Measurements from ENCODE around the gene CALML4. TPM values are rescaled to one million over a fixed set of nuclear protein-coding genes. Genes with fewer than 3 reads are reported as not detected.
"Not testable (repeated sequence)": the region's sequence is repeated elsewhere in the genome, so short reads cannot be mapped to it uniquely, and the experiment has no call there.

Gene CALML4
- total RNA-seq, 4 donors from 2014 or later = 1.6 to 5.3 (median 3.3) TPM

DNA sequence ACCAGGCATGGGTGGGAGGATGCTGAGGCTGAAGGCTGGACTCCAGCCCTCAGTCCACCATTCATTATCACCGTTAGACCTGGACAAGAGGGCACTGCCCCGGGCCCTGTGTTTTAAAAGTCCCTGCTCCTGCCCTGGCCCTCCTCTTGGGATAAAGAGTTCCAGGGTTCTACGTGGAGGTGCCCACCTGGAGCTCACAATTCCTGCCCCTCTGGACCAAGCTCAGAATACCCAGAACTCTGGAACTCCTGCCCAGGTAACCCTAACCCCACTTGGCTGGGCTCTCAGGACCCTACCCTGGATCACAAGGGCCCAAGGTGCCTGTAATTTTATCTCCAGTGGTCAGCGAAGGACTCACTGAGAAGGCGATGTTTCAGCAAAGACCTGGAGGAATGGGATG, 1.2 kb downstream of the CALML4 start:
- 88% methylated on average over 1 of the region's 5 CpGs; no CpG with 5 or more reads in 1 of the 2 donors for WGBS, 2 donors
- no peaks in the 10 kb centered on the region for H3K27me3 ChIP-seq
- peak overlapping the region in 1 of 4 donors; percentile 6 for H3K4me3 ChIP-seq
- peaks cover 14 to 44% (median 25%) of the 10 kb centered on the region in 3 donors for H3K4me1 ChIP-seq
- H3K36me3 ChIP-seq = peaks cover 0 to 2% (median 0%) of the 10 kb centered on the region in 3 donors
- no peaks in the 10 kb centered on the region for H3K9me3 ChIP-seq
- intact Hi-C loops (cut with DNase I) = no loop called here
- H3K27ac ChIP-seq = no peak overlapping the region
- TF ChIP-seq POLR2A (IDR thresholded peaks at IDR 0.05) = no peak
- TF ChIP-seq CTCF (IDR thresholded peaks at IDR 0.05) = no peak
- DNase-seq = no peak

- H3K27me3 ChIP-seq = no peaks in the 10 kb centered on the region
- no peaks in the 10 kb centered on the region for H3K36me3 ChIP-seq
- intact Hi-C loops (cut with DNase I) = no loop called here
- H3K4me3 ChIP-seq = no peak overlapping the region
- no peak overlapping the region for H3K27ac ChIP-seq
- WGBS, 2 donors = 98 to 100% methylated on average over 5 of the region's 5 CpGs
- H3K4me1 ChIP-seq = peaks cover 14 to 44% (median 25%) of the 10 kb centered on the region in 3 donors
- H3K9me3 ChIP-seq = no peaks in the 10 kb centered on the region
- TF ChIP-seq POLR2A (IDR thresholded peaks at IDR 0.05) = no peak
- no peak for TF ChIP-seq CTCF (IDR thresholded peaks at IDR 0.05)
- no peak for DNase-seq
Measured at GRCh38 chr15:68203486-68203885, 1.6 kb downstream of the CALML4 start.

DNA sequence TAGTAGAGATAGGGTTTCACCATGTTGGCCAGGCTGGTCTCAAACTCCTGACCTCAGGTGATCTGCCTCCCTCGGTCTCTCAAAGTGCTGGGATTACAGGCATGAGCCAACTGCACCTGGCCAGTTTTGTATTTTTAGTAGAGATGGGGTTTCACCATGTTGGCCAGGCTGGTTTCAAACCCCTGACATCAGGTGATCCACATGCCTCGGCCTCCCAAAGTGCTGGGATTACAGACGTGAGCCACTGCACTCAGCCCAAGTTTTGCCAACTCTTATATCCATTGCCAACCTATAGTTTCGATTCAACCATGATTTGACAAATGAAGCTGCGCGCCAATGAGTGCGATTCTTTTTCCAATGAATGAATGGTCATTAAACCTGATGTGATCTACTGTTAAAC, 2.1 kb downstream of the CALML4 start:
- H3K4me3 ChIP-seq; H3K27ac ChIP-seq; H3K27me3 ChIP-seq; H3K36me3 ChIP-seq; DNase-seq; intact Hi-C loops (cut with DNase I); H3K9me3 ChIP-seq: not testable (repeated sequence)
- peaks cover 14 to 44% (median 25%) of the 10 kb centered on the region in 3 donors for H3K4me1 ChIP-seq
- WGBS, 2 donors = 93 to 97% methylated on average over 6 to 7 of the region's 7 CpGs

- Histone ChIP-seq H3K9me3 (no peaks in the 10 kb centered on the region), H3K4me1 (peaks cover 14 to 44% (median 25%) of the 10 kb centered on the region in 3 donors), H3K27me3 (no peaks in the 10 kb centered on the region), H3K4me3 (no peak overlapping the region), H3K36me3 (peaks cover 0 to 4% (median 0%) of the 10 kb centered on the region in 3 donors), H3K27ac (no peak overlapping the region)
- TF ChIP-seq CTCF (IDR thresholded peaks at IDR 0.05) = no peak
- no peak for TF ChIP-seq POLR2A (IDR thresholded peaks at IDR 0.05)
- DNase-seq = no peak
- intact Hi-C loops (cut with DNase I) = no loop called here
- WGBS, 2 donors = 40 to 57% methylated on average over 3 of the region's 3 CpGs
Measured at GRCh38 chr15:68201879-68202261, 3.3 kb downstream of the CALML4 start.

DNA sequence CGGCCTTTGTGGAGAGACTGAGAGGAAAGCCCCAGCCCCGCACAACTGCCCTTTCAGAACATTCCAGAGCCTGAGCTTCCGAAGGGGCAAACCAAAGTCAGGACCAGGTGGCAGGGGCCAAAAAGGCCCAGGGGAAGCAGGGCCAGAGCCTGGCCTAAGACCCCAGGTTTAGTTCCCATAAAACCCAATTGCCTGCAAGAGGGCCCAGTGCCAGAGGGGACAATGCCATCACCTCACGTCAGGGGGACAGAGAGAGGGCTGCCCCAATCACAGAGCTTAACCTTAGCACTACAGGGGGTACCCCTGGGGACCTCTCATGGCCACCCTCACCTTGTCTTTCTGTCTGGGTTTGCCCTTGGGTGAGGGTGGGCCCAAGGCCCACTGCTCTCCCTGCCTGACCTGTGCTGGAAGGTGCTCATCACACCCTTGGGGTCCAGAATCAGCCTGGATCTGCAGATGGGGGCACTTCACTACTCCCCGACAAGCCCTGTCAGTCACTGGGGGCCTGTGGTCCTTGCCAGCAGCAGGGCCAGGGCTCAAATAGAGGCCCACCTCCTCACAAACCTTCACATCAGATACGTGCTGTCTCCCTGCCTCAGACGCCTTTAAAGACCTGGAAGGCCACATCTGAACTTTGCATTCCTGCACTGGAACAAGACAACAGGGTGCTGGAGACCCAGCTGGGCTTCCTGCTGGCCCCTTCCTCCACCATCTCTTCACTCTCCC, 3.8 kb downstream of the CALML4 start:
- no peak for TF ChIP-seq CTCF (IDR thresholded peaks at IDR 0.05)
- TF ChIP-seq POLR2A (IDR thresholded peaks at IDR 0.05) = no peak
- Histone ChIP-seq H3K27ac (no peak overlapping the region), H3K4me3 (no peak overlapping the region), H3K4me1 (peaks cover 14 to 39% (median 25%) of the 10 kb centered on the region in 3 donors), H3K9me3 (no peaks in the 10 kb centered on the region), H3K27me3 (no peaks in the 10 kb centered on the region), H3K36me3 (peaks cover 0 to 9% (median 0%) of the 10 kb centered on the region in 3 donors)
- no peak for DNase-seq
- 87 to 90% methylated on average over 3 to 6 of the region's 7 CpGs for WGBS, 2 donors
- intact Hi-C loops (cut with DNase I) = no loop called here
